Activated CD8-positive, alpha-beta memory T cell treated with anti-CD3 and anti-CD28 coated beads for 24 hours (primary cell): Measurements from ENCODE around the gene HS3ST4.
"Not testable (repeated sequence)": the region's sequence is repeated elsewhere in the genome, so short reads cannot be mapped to it uniquely, and the experiment has no call there.

ENCODE experiments used
- DNase-seq: peaks from one replicate; pipeline ENCODE4 v3.0.0-alpha.2; 2020

The HS3ST4 gene

GRCh38 chr16:26015776-26016175 is 324.0 kb downstream of the HS3ST4 start:
- no peak for DNase-seq

- no peak for DNase-seq
These were observed 325.2 kb downstream of the HS3ST4 start for GRCh38 chr16:26016989-26017388.

- DNase-seq, result no peak
These were observed 327.9 kb downstream of the HS3ST4 start for GRCh38 chr16:26019381-26020242.

GRCh38 chr16:26026709-26027450 is 335.1 kb downstream of the HS3ST4 start:
- no peak for DNase-seq

- no peak for DNase-seq
These were observed 339.5 kb downstream of the HS3ST4 start for GRCh38 chr16:26031286-26031685.

GRCh38 chr16:26032661-26033060 is 340.9 kb downstream of the HS3ST4 start:
- not testable (repeated sequence) for DNase-seq

- no peak for DNase-seq
These were observed 350.4 kb downstream of the HS3ST4 start for GRCh38 chr16:26041952-26042668.

GRCh38 chr16:26050472-26050871 is 358.7 kb downstream of the HS3ST4 start:
- no peak for DNase-seq

- DNase-seq, result no peak
These were observed 359.3 kb downstream of the HS3ST4 start for GRCh38 chr16:26051063-26051462.

- no peak for DNase-seq
These were observed 362.1 kb downstream of the HS3ST4 start for GRCh38 chr16:26053889-26054288.

- no peak for DNase-seq
These were observed 366.6 kb downstream of the HS3ST4 start for GRCh38 chr16:26058326-26058725.

GRCh38 chr16:26070302-26071100 is 378.7 kb downstream of the HS3ST4 start:
- no peak for DNase-seq

- no peak for DNase-seq
These were observed 379.5 kb downstream of the HS3ST4 start for GRCh38 chr16:26071101-26071866.

- DNase-seq, result no peak
These were observed 387.1 kb downstream of the HS3ST4 start for GRCh38 chr16:26078716-26079355.

- no peak for DNase-seq
These were observed 395.3 kb downstream of the HS3ST4 start for GRCh38 chr16:26087091-26087490.

GRCh38 chr16:26091511-26091910 is 399.8 kb downstream of the HS3ST4 start:
- DNase-seq, result no peak

- not testable (repeated sequence) for DNase-seq
These were observed 406.4 kb downstream of the HS3ST4 start for GRCh38 chr16:26098206-26098605.

- no peak for DNase-seq
These were observed 410.6 kb downstream of the HS3ST4 start for GRCh38 chr16:26102369-26102768.

GRCh38 chr16:26108836-26109505 is 417.2 kb downstream of the HS3ST4 start:
- DNase-seq, result no peak

- DNase-seq, result no peak
These were observed 420.1 kb downstream of the HS3ST4 start for GRCh38 chr16:26111900-26112299.

GRCh38 chr16:26118575-26118974 is 426.8 kb downstream of the HS3ST4 start:
- no peak for DNase-seq
